NCI-H1092 treated with DMSO at 0.1 percent for 48 hours (cell line): Measurements from ENCODE around the gene THBS3.
A peak's percentile ranks its signal among the peaks of the same experiment; 100 is the strongest.
"Not testable (repeated sequence)": the region's sequence is repeated elsewhere in the genome, so short reads cannot be mapped to it uniquely, and the experiment has no call there.

Experiments used
- DNase-seq: peaks from one replicate; lab custom pipeline; 2025; lab: John Stamatoyannopoulos, UW

Gene THBS3

DNA sequence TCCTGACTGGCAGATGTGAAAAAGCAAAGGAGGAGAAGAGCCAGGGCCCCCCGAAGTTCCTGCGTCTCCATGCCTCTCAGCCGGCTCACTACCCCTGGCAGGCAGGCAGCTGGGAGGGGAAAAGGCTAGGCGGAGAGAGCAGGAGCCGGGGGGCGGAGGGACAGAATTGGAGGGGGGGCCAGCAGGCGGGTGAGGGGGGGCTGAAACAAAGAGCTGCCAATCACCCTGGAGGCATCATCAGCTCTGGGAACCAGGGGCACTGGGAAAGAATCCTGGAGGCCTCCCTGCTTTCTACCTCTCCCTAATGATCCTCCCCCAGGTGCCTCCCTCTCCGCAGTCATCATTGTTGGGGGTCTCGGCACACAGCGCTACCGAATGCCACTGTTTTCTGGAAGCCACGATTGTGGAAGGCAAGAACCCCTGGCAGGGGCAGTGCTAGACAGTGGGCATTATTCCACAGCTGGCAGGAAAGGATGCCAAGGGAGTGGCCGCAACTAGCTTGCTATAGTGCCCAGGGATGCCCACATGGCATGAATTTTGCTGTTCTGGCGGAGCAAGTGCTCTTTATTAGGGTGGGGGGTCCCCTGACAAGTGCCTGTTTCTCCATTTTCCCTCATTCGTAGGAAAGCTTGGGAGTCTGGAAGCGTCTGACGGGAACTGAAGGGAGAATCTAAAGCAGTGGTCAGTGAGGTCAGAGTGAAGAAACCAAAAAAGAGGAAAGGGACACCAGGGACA, at the start of gene THBS3:
Gene THBS3 (minus strand): TSS at position 92 of the 735 bp plus-strand sequence. CDS start 21 bp downstream, at position 71.
- DNase-seq, result peak; percentile 60

GRCh38 chr1:155256058-155256852, 48.6 kb upstream of the THBS3 start:
- no peak for DNase-seq

GRCh38 chr1:155255243-155256007, 47.7 kb upstream of the THBS3 start, which contains the start of gene ENTREP3:
TSS of gene ENTREP3 (minus strand) at chr1:155255483. CDS start at chr1:155254877, 606 bp downstream.
- DNase-seq, result peak; percentile 87

DNA sequence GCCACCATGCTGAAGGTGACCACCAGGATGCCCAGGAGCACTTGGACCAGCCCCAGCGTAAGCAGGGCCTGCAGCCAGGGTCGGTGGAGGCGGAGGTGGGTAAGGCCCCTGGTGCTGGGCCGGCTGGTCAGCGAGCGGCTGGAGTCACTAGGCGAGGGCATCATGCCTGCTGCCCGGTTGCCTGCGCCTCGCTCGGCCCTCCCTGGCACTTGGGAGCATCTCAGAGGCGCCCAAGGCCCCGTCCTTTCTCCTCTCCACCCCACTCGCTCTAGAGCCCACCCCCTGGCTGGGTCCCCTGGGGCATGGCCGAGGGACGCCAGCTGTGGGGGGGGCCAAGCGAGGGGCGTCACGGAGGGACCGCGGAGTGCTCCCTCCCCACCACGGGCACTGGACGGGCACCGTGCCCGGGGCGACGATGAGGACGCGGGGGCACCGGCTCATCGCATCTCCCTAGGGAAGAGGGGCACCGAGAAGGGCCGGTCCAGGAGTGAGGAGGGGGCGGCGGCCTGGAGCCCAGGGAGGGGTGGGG, 47.1 kb upstream of the THBS3 start:
- peak; percentile 72 for DNase-seq

DNA sequence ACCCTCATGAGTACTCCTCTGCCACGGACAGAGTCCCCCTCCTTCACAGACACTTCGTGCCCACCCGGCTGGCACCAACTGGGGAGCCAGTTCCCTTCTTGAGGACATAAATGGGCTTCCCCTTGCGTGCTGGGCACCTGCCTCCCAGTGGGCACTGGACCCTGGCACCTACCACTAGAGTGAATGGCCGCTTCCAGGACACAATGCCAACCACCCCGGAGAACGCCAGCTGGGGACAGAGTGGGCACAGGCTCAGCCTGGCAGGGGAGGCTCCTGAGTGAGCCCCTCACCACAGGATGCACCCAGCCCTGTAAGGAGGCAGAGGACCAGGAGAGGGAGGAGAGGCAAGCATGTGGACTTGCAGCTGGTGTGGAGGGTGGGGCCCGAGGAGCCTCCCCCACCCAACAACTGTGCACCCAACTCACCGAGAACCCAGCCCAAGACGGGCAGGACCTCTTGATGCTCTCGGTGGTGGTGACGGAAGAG, 46.6 kb upstream of the THBS3 start:
- DNase-seq, result no peak

DNA sequence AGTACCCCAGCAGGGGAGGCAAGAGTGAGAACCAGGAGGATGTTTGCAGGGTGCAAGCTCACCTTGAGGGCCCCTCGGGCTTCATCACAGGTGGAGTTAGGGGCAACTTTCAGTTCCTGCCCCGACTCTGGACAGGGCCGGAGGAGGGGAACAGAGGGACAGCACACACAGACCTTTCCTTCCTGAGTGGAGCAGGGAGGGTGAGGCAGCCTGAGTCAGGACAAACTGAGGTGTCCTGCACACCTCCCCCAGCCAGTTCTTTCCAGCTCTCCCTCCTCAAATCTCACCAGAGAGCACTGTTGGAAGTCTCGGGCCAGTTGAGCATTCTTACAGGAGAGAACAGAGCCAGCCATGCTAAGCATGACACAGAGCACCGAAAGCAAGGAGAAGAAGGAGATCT, 46.1 kb upstream of the THBS3 start:
- DNase-seq, result no peak

- DNase-seq, result no peak
Measured at GRCh38 chr1:155253208-155253607, 45.5 kb upstream of the THBS3 start.

GRCh38 chr1:155251566-155251965, 43.9 kb upstream of the THBS3 start:
- no peak for DNase-seq

DNA sequence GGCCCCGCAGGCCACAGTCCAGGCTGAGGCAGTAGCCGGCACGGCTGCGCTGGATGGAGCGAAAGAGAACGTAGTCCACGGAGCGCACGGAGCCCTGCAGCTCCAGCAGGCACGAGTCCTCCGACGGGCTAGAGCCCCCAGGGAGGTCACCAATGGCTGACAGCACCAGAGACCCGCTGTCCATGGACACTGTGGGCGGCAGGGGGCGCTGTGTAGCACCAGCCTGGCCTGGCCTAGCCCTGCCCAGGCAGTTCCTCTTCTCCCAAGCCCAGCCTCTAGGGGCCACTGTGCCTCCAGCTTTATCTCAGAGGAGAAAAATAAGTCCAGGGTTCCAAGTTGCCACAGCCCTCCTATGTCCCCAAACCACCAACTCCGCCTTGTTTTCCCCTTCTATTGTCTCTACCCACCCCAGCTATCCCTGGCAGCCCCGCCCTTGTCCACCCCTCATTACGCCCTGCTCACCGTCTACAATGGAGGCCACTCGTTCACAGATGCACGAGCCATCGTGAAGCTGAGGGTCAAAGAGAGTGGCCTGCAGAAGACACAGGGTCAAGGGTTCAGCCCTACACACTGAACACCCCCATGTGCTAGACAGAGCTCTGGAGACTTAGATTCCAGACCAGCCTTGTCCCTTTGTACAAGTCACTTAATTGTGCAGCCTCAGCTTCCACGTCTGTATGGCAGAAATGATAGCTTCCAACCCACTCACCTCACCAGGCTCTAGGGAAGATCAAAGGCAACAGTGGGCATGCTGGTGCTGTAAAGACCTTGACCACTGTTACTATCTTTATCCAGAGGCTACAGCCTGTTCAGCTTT, 43.1 kb upstream of the THBS3 start:
- peak; percentile 94 for DNase-seq

DNA sequence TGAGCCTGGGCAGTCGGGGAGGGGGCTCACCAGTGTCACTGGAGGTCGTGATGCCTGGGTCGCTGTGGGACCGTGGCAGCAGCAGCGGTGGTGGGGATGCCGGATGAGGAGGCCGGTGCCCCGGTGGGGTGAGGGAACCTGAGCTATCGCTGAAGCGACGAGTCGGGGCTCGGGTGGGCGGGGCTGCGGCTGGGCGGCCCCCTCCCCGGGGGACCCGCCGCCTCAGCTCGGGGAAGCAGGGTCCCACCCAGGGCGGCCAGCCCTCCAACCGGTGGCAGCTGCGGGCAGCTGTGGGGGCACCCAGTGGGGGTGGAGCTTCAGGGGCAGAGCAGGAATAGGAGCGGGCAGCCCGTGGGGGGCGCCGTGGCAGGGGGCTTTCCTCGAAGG, 42.5 kb upstream of the THBS3 start:
- no peak for DNase-seq

GRCh38 chr1:155247667-155248553, 40.2 kb upstream of the THBS3 start:
- DNase-seq, result no peak

DNA sequence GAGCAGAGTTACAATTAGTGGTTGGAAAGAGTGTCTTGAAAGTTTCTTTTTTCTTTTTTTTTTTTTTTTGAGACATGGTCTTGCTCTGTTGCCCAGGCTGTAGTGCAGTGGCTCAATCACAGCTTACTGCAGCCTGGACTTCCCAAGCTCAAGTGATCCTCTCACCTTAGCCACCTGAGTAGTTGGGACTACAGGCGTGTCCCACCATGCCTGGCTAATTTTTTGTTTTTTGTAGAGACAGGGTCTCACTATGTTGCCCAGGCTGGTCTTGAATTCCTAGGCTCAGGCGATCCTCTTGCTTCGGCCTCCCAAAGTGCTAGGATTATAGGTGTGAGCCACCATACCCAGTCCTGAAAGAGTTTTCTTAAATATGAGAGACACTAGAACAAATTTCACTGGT, 39.1 kb upstream of the THBS3 start:
- not testable (repeated sequence) for DNase-seq

DNA sequence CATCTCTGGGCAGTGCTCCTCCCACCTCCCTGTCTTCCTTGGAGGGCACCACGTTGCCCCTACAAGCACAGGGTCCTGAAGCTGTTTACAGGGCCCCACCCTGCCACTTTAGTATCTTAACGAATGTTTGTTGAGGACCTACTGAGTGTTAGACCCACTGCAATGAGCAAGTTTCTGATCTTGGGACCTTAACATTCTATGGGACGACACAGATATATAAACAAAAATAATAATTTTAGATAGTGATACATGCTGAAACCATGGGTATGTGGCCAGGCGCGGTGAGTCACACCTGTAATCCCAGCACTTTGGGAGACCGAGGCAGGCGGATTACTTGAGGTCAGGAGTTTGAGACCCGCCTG, 37.4 kb upstream of the THBS3 start:
- no peak for DNase-seq

DNA sequence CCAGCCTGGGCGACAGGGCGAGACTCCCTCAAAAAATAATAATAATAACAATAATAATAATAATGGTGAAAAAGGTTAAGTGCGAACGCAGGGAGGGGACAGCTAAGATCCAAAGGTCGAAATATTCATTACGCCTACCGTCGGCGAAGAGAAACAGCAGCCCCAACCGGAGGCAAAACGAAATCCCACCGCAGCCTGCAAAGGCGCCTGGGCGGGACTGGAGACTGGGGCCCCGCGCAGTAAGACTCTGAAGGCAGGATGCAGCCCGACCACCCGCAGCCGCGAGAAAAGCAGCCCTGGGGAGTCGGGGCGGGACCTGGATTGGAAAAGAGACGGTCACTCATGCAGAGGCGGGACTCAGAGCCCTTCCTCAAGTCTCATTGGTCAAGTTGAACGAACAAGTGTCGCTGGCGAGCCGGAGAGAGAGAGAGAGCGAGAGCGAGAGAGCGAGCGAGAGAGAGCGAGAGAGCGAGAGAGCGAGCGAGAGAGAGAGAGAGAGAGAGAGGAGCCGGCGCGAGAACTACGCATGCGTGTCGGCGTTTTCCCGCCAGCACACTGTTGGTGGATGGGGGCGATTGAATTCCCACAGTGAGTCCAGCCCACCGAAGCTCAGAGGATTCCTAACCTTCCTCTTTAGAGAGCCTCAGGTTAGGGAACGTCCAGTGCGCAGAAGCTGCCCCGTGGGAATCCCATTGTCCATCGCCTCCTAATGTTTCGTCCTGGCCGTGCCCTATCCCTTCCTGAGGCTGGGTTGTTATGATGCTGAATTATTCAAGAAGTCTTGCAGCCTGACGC, 36.9 kb upstream of the THBS3 start:
- DNase-seq, result peak; percentile 100

DNA sequence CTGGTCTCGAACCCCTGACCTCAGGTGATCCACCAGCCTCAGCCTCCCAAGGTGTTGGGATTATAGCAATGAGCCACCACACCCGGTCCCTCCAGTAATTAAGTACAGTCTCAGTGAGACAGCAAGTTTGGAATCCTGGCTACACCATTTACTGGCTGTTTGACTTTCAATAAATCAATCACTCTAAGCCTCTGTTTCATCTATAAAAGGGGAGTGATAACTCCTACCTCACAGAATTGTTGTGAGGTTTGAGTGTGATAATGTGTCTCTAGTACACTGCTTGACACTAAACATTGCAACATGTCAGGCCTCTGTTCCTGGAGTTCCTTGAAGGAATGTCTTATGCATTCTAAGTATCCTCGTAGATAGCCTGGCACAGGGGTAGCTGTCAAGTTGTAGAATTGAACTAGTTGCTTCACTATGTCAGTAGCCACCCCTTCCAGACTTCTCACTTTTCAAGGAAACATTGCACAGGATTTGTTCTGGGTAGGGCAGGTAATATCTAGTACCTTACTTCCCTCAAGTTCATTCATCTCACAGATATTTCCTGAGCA, 35.2 kb upstream of the THBS3 start:
- DNase-seq, result no peak

GRCh38 chr1:155241841-155242264, 34.2 kb upstream of the THBS3 start:
- DNase-seq, result no peak

GRCh38 chr1:155241069-155241679, 33.5 kb upstream of the THBS3 start:
- peak; percentile 42 for DNase-seq

DNA sequence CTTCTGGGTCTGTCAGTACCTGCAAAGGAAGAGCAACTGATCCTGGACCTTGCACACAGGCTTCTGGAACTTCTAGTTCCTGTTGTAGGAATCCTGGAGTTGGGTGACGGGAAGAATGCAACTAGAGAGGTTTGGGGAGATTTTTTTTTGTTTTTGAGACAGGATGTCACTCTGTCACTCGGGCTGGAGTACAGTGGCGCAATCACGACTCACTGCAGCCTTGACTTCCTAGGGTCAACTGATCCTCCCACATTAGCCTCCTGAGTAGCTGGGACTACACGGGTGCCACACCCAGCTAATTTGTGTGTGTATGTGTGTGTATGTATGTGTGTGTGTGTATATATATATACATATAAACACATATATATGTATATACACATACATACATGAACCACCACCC, 28.8 kb upstream of the THBS3 start:
- no peak for DNase-seq

DNA sequence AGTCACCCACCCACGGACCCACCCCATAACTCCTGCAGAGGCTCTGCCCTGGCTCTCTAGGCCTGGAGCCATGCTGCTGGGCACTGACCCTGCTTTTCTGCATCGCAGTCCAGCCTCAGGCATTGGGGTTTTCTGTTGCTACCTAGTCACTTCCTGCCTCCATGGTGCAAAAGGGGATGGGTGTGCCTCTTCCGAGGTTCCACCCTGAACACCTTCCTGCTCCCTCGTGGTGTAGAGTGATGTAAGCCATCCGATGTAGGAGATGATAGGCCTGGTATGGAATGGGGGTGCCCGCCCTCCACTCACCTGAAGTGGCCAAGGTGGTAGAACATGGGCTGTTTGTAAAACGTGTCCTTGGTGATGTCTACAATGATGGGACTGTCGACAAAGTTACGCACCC, 27.7 kb upstream of the THBS3 start:
- not testable (repeated sequence) for DNase-seq
